OCI-LY3 (cell line): Measurements from ENCODE around the gene PRKAR1B.

ENCODE experiments used
- EZH2phosphoT487 ChIP-seq: fragments of 200-600 bp; shearing (Covaris generic); IDR thresholded peaks from 2 replicates; pipeline ENCODE4 v1.6.1; 2018; ENCODE audit warnings: antibody characterized with exemption, mixed run types, low read depth
- TF ChIP-seq, protein P1 (sequence below): fragments of 200-600, 300-600 bp; sonication (generic); IDR thresholded peaks from 2 replicates; pipeline ENCODE4 v1.5.1; 2014; ENCODE audit warnings: antibody characterized with exemption, low read length, low read depth

DNA sequence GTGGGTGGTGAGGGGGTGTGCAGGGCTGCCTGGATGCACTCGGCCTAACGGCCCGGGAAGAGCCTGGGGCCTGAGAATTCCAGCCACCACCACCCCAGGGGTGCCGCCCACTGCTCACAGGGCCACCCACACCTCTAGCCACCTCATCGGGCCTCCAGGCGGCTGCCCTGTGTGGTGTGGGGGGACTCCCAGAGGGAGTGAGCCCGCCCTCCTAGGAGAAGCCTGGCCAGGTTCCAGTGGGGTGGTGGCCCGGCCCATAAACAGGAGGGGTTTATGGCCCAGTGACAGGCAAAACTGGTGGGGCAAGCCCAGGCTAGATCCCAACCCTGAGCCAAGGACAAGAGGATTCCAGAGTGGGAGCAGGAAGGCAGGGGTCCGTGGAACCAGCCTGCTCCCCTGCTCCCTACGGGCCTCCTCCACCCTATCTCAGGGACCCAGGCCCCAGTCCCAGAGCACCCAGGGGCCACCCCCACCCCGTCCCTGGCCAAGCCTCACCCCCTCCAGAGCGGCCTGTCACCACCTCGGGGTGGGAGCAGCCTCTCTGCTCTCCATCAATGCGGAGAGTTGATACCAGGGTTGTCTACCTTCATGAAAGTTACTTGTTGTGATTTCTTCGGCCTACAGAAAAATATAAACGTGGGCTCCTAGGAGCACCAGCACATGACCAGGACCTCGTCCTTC, 187.2 kb downstream of the PRKAR1B start:
- TF ChIP-seq, protein P1, sequence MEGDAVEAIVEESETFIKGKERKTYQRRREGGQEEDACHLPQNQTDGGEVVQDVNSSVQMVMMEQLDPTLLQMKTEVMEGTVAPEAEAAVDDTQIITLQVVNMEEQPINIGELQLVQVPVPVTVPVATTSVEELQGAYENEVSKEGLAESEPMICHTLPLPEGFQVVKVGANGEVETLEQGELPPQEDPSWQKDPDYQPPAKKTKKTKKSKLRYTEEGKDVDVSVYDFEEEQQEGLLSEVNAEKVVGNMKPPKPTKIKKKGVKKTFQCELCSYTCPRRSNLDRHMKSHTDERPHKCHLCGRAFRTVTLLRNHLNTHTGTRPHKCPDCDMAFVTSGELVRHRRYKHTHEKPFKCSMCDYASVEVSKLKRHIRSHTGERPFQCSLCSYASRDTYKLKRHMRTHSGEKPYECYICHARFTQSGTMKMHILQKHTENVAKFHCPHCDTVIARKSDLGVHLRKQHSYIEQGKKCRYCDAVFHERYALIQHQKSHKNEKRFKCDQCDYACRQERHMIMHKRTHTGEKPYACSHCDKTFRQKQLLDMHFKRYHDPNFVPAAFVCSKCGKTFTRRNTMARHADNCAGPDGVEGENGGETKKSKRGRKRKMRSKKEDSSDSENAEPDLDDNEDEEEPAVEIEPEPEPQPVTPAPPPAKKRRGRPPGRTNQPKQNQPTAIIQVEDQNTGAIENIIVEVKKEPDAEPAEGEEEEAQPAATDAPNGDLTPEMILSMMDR = no peak
- no peak for TF ChIP-seq EZH2phosphoT487
